GM21360 (cell line): ENCODE measurements around the gene TMEM117.
"Not testable (repeated sequence)": the region's sequence is repeated elsewhere in the genome, so short reads cannot be mapped to it uniquely, and the experiment has no call there.

Experiments
- ATAC-seq: cut with Tn5 transposase; IDR thresholded peaks from one replicate; pipeline ENCODE4 v1.9.1; 2021; ENCODE audit warnings: mild to moderate bottlenecking, moderate library complexity; ENCODE audit not compliant: unreplicated experiment

Gene TMEM117

GRCh38 chr12:44184499-44185206, 348.8 kb downstream of the TMEM117 start:
- ATAC-seq: peak; percentile 97

GRCh38 chr12:44193281-44193680, 357.4 kb downstream of the TMEM117 start:
- ATAC-seq: peak; percentile 100

- ATAC-seq: not testable (repeated sequence)
Observed at GRCh38 chr12:44195719-44196118, 359.8 kb downstream of the TMEM117 start.

GRCh38 chr12:44206045-44206444, 370.2 kb downstream of the TMEM117 start:
- ATAC-seq: no peak

GRCh38 chr12:44217146-44217883, 381.4 kb downstream of the TMEM117 start:
- ATAC-seq: no peak

- ATAC-seq: no peak
Observed at GRCh38 chr12:44223736-44224135, 387.9 kb downstream of the TMEM117 start.

GRCh38 chr12:44224399-44225148, 388.7 kb downstream of the TMEM117 start:
- no peak for ATAC-seq

GRCh38 chr12:44225149-44225510, 389.2 kb downstream of the TMEM117 start:
- no peak for ATAC-seq

- ATAC-seq: no peak
Observed at GRCh38 chr12:44227616-44228015, 391.7 kb downstream of the TMEM117 start.

- ATAC-seq: no peak
Observed at GRCh38 chr12:44229846-44230245, 394.0 kb downstream of the TMEM117 start.

GRCh38 chr12:44235674-44236073, 399.8 kb downstream of the TMEM117 start:
- ATAC-seq: no peak

- no peak for ATAC-seq
Observed at GRCh38 chr12:44240186-44240585, 404.3 kb downstream of the TMEM117 start.

- ATAC-seq: no peak
Observed at GRCh38 chr12:44245932-44246331, 410.1 kb downstream of the TMEM117 start.

GRCh38 chr12:44246482-44247105, 410.7 kb downstream of the TMEM117 start:
- ATAC-seq: no peak

- no peak for ATAC-seq
Observed at GRCh38 chr12:44247588-44247987, 411.7 kb downstream of the TMEM117 start.

GRCh38 chr12:44248436-44248835, 412.6 kb downstream of the TMEM117 start:
- ATAC-seq: no peak

GRCh38 chr12:44250440-44250839, 414.6 kb downstream of the TMEM117 start:
- not testable (repeated sequence) for ATAC-seq

GRCh38 chr12:44253338-44253856, 417.5 kb downstream of the TMEM117 start:
- ATAC-seq: no peak

- ATAC-seq: no peak
Observed at GRCh38 chr12:44258246-44258645, 422.4 kb downstream of the TMEM117 start.

GRCh38 chr12:44259890-44260289, 424.0 kb downstream of the TMEM117 start:
- ATAC-seq: no peak

GRCh38 chr12:44260581-44260980, 424.7 kb downstream of the TMEM117 start:
- no peak for ATAC-seq
